Measurements from ENCODE around the gene ATP9B.
"Not testable (repeated sequence)": the region's sequence is repeated elsewhere in the genome, so short reads cannot be mapped to it uniquely, and the experiment has no call there.

ATP9B gene

DNA sequence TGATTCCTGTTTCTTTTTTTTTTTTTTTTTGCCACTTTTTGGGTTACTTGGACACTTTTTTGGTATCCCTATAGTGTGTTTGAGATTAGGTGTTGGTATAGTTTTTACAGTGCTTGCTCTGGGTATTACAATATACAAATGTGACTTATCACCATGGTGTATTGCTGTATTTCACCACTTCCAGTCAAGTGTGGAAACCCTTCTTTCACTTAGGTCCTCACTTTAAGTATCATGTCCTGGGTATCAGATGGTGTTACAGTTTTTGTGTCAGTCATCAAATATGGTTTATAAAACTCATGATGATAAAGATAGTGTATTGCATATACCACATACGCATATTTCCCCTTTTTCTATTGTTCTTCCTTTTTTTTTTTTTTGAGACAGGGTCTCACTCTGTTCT lies 1.8 kb downstream of the ATP9B start:
- DNase-seq = no peak

DNA sequence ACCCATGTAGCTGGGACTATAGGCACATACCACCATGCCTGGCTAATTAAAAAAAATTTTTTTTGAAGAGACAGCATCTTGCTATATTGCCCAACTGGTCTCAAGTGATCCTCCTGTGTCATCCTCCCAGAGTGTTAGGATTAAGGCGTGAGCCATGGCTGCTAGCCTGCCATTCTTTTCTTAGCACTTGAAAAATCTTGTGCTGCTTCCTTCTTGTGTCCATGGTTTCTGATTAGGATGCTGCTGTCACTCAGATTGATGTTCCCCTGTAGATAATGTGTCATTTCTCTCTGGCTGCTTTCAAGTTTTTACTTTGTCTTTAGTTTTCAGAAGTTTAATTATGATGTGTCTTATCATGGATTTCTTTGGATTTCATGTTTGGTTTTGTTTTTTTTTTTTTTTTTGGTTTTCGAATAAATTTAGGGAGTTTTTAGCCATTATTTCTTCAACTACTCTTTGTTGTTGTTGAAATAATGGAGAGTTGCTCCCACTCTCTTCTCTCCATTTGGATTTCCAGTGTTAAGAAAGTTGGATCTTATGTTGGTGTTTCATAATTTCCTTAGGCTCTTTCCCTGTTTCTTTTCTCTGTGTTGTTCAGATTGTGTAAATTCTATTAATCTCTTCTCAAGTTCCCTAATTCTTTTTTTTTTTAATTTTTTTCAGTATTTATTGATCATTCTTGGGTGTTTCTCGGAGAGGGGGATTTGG lies 2.5 kb downstream of the ATP9B start:
- DNase-seq = no peak

DNA sequence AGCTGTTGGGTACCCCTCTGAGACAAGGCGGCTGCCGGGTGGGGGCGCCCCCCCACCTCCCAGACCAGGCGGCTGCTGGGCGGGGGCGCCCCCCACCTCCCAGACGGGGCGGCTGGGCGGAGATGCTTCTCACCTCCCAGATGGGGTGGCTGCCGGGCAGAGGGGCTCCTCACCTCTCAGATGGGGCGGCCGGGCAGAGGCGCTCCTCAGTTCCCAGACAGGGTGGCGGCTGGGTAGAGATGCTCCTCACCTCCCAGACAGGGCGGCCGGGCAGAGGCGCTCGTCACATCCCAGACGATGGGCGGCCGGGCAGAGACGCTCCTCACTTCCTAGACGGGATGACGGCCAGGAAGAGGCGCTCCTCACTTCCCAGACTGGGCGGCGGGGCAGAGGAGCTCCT lies 3.5 kb downstream of the ATP9B start:
- DNase-seq = not testable (repeated sequence)

DNA sequence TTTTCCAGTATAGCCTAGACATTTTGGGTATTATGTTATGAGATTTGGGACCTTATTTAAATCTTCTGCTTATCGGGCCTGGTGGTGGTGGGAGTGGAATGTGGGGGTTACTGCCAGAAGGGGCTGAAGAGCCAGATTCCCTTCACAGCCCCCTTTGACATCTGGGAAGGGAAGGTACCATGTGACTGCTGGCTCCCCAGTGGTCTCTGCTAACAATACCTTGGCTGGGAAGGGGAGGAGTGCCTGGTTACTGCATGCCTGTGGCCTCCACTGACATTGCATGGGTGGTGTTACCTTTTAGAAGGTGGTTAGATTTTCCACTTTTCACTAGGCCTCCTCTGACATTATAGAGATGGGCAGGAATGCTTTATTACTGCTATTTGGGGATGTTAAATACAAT lies 8.0 kb downstream of the ATP9B start:
- no peak for DNase-seq

DNA sequence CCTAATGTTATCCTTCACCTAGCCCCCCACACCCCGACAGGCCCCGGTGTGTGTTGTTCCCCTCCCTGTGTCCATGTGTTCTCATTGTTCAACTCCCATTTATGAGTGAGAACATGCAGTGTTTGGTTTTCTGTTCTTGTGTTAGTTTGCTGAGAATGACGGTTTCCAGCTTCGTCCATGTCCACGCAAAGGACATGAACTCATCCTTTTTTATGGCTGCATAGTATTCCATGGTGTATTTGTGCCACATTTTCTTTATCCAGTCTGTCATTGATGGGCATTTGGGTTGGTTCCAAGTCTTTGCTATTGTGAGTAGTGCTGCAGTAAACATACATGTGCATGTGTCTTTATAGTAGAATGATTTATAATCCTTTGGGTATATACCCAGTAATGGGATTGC lies 9.6 kb downstream of the ATP9B start:
- DNase-seq = not testable (repeated sequence)

DNA sequence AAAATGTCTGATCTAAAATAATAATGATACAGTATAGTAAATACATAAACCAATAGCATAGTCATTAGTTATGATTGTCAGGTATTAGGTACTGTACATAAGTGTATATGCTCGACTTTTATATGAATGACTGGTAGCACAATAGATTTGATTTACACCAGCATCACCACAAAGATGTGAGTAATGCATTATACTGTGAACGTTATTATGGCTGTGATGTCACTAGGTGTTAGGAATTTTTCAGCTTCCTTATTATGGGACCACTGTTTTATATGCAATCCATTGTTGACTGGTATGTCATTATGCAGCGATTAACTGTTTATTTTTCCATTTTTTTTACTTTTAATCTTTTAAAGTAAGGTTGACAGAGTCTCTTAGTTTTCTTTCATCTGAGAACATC lies 23.7 kb downstream of the ATP9B start:
- no peak for DNase-seq

DNA sequence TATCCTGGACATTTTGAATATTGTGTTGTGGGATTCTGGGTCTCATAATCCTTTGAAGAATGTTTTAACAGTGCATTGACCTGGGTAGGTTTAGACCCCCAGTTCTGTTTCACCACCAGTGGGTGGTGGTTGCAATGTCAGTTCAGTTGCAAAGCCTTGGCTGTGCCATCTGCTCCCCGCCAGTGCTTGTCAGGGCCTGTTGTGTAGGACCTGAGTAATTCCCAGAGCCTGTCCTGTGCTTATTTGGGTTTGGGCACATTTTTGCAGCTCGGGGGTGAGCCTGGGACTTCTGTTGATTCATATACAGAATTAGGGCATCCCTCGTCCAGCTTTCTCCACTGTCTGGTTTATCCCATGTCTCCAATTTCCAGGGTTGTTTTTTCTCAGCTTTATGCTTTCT lies 24.8 kb downstream of the ATP9B start:
- no peak for DNase-seq

DNA sequence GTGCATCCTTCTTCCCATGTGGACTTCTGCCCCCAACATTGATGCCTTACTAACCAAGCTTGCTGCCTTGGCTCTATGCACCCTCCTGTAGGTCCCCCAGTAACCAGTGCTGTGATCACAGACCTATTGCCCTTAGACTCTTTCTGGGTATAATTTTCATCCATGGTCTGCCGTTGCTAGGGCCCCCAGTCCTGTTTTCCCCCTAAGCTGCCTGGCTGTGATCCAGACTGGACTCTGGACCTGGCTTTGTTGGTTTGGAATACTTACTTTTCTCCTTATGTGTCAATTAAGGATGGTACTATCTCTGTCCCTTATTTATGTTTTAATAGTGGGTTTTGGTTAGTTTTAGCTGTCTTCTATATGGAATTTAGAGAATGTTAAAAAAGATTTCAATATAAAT lies 26.0 kb downstream of the ATP9B start:
- no peak for DNase-seq

DNA sequence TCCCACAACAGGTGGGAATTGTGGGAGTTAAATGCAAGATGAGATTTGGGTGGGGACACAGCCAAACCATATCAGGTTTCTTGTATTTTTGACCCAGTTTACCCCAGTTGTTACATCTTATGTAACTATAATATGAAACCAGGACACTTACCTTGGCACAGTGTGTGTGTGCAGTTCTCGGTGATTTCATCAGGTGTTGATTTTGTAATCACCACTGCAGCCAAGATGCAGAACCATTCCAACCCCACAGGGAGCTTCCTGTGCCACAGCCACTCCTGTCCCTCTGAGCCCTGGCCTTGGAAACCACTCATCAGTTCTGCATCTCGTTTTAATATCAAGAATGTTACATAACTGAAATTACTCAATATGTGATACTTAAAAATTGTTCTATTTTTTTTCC lies 31.8 kb downstream of the ATP9B start:
- DNase-seq = no peak

DNA sequence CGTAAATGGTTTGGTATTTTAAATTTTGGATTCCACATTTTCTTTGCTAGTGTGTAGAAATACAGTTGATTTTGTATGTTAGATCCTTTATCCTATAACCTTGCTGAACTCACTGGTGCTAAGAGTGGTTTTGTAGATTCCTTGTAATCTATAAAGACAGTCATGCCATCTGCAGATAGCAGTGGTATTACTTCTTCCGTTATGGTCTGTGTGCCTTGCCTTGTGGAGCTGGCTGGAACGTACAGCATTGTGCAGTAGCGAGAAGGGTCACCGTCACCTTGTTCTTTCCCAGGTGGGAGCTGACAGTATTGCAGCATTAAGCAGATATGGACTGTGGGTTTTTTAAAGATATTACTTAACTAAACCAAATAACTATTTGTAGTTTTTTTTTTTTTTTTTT lies 33.7 kb downstream of the ATP9B start:
- no peak for DNase-seq

DNA sequence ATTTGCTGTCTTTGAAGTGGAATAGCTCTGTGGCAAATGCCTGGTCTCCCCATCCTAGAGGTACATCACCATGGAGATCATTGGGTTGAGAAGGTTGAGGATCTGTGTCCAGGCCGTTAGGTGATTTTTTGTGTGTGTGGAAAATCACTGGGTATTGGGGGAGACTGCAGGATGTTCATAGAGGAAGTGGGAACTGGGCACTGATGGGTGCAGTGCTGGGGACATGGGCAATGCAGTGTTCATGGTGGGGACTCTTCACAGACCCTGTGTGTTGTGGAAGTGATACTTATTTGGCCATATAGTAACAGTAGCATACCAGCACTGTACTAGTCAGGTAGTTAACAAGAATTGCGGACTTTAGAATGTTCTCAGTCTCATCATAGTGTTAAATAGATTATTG lies 34.9 kb downstream of the ATP9B start:
- DNase-seq = no peak

DNA sequence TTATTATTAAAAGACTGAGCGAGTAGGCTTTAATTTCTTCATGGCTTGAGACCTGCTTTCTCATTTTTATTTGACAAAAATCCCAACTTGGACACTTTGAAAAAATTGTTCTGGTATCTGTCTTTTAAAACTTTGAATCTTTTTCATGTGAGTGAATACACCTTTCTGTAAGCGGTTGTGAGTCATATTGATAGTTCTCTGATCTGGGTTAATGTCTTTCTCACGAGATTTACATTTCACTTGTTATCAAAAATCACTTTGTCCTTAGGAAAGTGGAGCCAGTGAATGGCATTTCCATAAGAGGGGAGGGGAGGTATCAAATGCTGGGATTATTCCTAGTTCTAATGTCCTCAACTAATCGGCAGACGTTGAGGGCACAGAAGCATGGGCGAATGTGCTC lies 36.3 kb downstream of the ATP9B start:
- DNase-seq = no peak

DNA sequence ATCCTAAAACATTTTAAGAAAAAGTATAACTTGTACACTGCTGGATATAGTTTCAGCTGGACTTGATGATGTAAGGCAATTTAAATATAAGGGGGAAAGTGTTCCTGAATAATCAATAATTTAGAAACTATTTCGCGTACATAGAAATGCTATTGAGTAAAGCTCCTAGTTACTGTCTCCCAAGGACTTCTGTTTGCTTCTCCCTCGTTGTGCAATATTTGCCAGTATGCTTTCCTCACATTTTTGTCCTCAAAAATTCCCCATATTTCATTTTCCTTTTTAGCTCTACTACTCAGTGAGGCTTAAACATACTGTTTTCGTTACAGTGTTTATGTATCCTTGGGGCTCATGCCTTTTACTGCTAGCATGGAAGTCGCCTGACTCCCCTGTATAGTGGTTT lies 36.9 kb downstream of the ATP9B start:
- no peak for DNase-seq

DNA sequence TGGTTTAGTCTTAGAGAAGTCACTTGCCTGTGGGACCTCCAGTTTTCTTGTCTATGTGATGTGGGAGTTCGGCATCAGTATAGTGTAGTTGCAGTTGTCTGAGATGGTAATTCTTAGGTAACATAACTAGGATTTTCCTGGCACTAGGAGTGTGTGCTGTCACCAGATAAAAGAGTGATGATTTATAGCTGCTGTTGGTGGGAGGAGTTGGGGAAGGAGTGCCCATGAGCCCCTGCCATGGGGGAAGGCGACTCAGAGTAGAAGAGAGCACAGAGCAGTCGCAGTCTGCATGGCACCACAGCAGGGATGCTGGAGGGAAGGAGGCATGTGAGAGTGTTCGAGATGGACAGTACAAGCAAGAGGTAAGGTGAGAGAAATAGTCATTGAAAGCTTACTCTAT lies 38.7 kb downstream of the ATP9B start:
- no peak for DNase-seq

DNA sequence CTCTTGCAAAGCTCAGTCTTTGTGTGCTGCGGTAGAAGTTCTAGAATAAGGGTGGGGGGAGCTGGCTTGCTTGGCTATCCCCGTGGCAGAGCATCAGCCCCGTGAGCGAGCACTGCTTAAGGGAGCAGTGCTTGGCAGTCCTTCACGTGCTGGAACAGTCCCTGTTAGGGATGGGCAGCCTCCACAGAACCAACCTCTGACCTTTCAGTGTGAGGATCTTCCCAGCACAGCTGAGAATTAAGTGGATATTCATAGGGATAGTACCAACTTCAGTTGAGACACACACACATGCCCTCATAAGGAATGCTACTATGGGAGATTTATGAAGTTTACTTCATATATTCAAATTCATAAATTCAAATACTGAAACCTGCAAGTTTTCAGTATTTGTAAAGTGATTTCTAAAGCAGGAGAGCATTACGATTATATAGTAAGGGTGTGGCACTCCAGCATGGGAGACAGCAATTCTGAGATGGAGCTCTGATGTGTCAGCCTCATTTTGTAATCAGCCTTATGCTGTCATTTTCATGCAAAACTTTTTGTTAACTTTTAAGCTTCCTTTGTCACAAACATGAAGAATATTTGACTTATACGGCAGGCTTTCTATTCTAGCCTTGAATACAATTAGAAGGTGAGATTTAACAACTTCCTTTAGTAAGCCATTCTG lies 39.5 kb downstream of the ATP9B start:
- DNase-seq = no peak

DNA sequence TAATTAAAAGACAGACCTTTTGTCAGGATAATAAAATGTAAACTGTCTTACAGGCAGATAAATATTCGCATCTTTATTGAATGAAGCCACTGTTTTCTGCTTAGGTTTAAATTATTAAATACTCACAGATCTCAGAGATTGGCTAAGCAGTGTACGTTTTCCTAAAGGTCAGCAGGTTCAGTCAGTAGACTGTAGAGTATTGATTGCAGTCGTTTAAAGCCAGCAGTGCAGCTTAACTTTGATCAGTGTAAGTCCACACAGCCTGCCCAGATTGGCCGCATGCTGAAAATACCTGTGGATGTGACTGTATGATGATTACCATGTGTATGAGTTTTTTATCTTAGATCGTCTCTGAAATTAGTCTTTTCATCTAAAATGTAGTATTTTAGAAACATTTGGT lies 42.3 kb downstream of the ATP9B start:
- no peak for DNase-seq

DNA sequence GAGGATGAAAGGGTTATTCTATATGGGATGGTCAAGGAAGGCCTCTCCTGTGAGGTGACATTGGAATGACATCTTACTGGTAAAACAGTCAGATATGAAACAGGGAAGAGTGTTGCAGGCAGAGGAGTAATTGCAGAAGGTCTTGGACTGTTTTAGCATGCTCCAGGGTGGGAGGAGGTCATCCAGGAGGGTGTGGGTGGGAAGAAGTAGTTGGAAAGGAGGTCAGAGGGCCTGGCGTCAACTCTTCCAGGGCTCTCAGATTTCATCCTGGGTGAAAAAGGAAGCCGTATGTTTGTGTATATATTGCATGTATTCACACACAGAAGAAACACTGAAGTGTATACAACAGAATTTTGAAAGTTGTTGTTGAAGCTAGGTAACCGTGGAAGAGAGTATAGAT lies 48.2 kb downstream of the ATP9B start:
- no peak for DNase-seq

DNA sequence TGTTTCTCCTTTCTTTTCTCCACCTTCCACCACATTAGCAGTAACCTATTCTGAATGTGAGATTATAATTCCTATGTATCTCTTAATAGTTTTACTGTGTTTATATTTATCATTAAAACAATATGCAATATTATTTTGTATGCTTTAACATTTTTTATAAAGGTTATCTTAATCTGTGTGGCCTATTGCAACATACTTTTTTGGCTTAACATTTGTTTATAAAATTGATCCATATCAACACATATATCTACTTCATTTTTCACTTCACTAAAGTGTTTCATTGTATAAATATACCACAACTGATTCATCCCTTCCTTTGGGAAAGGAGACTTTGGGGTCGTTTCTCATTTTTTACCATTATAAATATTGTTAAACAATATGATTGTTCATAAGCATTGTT lies 48.6 kb downstream of the ATP9B start:
- DNase-seq = no peak

DNA sequence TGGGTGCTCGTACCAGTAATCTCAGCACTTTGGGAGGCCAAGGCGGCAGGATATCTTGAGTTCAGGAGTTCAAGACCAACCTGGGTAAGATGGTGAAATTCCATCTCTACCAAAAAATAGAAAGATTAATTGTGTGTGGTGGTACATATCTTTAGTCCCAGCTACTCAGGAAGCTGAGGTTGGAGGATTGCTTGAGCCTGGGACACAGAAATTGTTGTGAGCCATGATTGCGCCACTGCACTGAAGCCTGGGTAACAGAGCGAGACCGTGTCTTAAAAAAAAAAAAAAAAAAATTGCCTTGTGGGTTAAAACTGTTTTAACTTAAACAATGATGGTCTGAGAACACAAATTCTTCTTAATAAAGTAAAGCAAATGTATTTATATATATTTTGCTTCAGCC lies 49.6 kb downstream of the ATP9B start:
- DNase-seq = no peak

DNA sequence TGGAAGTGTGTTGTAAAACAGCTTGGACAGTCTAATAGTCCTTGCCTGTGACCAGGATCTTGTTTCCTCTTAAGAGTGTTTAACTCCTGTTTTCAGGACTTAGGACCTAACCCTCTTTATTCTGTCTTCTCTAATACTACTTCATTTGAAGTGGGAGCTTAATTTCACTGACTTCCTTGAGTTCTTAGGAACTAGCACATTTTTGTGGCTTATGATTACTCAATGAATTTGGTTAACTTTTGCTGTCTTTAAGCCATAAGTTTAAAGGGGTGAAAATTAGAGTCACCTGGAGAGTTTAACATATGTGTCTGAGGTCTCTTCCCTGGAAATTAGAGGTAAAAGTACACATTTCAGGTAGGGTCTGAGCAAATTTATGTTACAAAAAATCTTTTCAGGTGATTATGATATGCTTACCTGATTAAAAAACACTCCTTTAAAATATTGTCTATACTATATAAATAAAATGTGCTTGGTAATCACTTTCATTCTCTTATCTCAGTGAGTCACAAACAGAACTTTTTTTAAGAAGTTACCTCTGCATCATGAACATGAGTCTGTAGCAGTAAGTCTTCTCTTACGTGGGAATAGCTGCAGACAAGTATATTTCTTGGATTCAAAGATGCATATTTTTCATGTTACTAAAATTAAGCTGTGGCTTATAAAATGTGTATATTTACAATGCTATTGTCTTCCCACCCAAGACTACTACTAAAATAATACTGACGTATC lies 52.7 kb downstream of the ATP9B start:
- no peak for DNase-seq

DNA sequence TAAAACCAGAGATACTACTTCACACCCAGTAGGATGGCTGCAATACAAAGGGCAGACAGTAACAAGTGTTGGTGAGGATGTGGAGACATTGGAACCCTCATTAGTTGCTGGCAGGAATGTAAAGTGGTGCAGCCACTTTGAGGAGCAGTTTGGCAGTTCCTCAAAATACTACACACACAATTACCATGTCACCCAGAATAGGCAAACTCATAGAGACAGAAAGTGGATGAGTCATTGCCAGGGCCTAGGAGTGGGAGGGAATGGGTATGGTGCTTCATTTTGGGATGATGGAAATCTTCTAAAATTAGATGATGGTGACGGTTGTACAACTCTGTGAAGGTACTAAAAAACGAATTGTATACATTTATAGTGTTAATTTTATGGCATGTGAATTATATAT lies 54.8 kb downstream of the ATP9B start:
- DNase-seq = no peak

DNA sequence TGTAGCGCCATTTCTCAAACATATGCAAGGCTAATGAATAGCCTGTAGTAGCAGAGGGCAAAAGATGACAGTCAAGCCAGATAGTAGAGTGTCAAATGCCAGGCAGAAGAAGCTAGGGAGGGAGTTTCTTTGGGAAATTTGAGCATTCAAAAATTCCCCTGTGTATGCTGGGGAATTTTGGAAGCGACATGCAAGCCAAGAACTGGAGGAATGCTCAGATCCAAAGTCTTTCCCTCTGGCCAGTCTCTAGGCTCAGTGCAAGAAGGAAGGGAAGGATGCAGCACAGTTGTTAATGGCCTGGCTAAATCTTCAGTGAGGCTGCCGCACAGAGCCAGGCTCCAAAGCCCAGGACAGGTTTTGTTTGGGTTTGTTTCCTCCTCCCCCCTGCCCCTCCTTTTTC lies 59.9 kb downstream of the ATP9B start:
- DNase-seq = no peak

DNA sequence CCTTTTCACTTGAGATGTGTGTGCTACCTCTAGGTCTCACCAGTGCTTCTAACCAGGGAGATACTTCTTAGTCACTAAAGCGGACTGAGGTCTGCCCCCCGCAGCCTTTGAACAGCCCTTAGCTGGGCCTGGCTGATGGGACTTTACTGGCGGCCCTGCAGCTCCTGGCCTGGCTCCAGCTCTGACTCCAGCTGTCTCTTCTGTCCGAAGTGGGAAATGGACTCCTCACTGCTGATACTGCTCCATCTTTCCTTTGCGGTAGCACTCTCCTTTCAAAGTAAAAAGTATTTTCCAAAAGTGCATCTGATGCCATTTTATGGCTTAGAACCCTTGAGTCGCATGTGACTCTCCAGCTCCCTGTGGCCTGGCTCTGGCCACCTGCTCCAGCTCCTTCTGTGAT lies 64.5 kb downstream of the ATP9B start:
- DNase-seq = no peak

DNA sequence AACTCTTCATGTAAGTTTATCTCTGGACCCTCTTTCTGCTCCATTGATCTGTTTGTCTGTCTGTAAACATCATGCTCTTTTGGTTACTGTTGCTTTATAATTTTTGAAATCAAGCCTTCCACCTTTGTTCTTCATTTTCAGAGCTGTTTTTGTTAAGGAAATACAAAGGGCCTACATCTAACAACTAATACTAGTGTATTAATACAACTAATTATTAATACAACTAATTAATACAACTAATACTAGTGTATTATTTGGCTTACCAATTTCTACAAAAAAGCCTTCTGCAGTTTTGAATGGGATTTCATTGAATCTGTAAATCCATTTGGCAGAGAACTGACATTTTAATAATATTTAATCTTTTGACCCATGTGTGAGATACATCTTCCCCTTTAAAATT lies 66.7 kb downstream of the ATP9B start:
- no peak for DNase-seq

DNA sequence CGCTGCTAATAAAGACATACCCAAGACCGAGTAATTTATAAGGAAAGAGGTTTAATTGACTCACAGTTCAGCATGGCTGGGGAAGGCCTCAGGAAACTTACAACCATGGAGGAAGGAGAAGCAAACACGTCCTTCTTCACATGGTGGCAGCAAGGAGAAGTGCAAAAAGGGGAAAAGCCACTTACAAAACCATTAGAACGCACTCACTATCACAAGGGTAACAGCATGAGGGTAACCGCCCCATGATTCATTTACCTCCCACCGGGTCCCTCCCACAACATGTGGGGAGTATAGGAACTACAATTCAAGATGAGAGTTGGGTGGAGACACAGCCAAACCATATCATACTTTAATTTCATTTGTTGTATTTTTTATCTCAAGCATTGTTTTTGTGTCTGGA lies 67.5 kb downstream of the ATP9B start:
- no peak for DNase-seq

Measured in stimulated activated CD4-positive, alpha-beta T cell treated with anti-CD3 and anti-CD28 coated beads, Interleukin-4, amount 100 ng/mL, for 1 hour (primary cell).